CD14-positive monocyte (primary cell): Measurements from ENCODE around the gene ELL3. TPM values are rescaled to one million over a fixed set of nuclear protein-coding genes. Genes with fewer than 3 reads are reported as not detected.
"Not testable (repeated sequence)": the region's sequence is repeated elsewhere in the genome, so short reads cannot be mapped to it uniquely, and the experiment has no call there.

Experiments
- DNase-seq, 3 donors: peaks; one replicate each; pipeline ENCODE4 v3.0.0-alpha.2; 2011 to 2022
- H2AFZ ChIP-seq: 2 replicates; pipeline ENCODE4 v1.6.0; 2012; ENCODE audit warnings: mild to moderate bottlenecking, low read depth, low read length, inconsistent platforms; ENCODE audit not compliant: insufficient read depth, poor library complexity, severe bottlenecking
- H3K27ac ChIP-seq, 2 donors: 1 replicate in 1 of 2; 2 replicates in 1 of 2; pipeline ENCODE4 v1.5.1; 2012 to 2013; ENCODE audit warnings: low read length in 2 of 2, control low read depth in 1 of 2, inconsistent platforms in 1 of 2, low read depth in 1 of 2, mild to moderate bottlenecking in 1 of 2
- H3K27me3 ChIP-seq, 2 donors: one replicate each; pipeline versions ENCODE4 v1.6.0 to v1.6.1; 2011 to 2013; ENCODE audit warnings: low read length in 2 of 2; ENCODE audit not compliant: control insufficient read depth in 2 of 2, insufficient read depth in 2 of 2
- H3K36me3 ChIP-seq, 2 donors: replicated peaks in 1 of 2; 1 replicate in 1 of 2; 2 replicates in 1 of 2; pipeline versions ENCODE4 v1.5.1 to v1.6.1; 2012 to 2013; ENCODE audit warnings: low read length in 2 of 2, control low read depth in 1 of 2, inconsistent platforms in 1 of 2, mild to moderate bottlenecking in 1 of 2; ENCODE audit not compliant: insufficient read depth in 2 of 2, control insufficient read depth in 1 of 2
- H3K4me1 ChIP-seq, 2 donors: 1 replicate in 1 of 2; 2 replicates in 1 of 2; pipeline versions ENCODE4 v1.5.1 to v1.6.1; 2012 to 2013; ENCODE audit warnings: low read length in 2 of 2, control low read depth in 1 of 2, inconsistent platforms in 1 of 2, mild to moderate bottlenecking in 1 of 2, moderate library complexity in 1 of 2; ENCODE audit not compliant: insufficient read depth in 2 of 2, control insufficient read depth in 1 of 2
- H3K4me2 ChIP-seq: replicated peaks from 2 replicates; pipeline ENCODE3; 2012; ENCODE audit warnings: low read length, moderate library complexity, mild to moderate bottlenecking; ENCODE audit not compliant: poor library complexity, severe bottlenecking; ENCODE audit errors: extremely low read depth
- H3K4me3 ChIP-seq, 3 experiments: fragments of 200-600 bp in 1 of 3; sonication (generic) in 1 of 3; replicated peaks in 1 of 3; 1 replicate in 2 of 3; 2 replicates in 1 of 3; pipeline ENCODE4 v1.5.1; 2011 to 2013; ENCODE audit warnings: low read length in 3 of 3, mild to moderate bottlenecking in 3 of 3, control low read depth in 2 of 3, low read depth in 2 of 3, inconsistent platforms in 1 of 3, moderate library complexity in 1 of 3
- H3K79me2 ChIP-seq: 2 replicates; pipeline ENCODE4 v1.6.0; 2012; ENCODE audit warnings: mild to moderate bottlenecking, control low read depth, inconsistent platforms, low read length, moderate library complexity; ENCODE audit not compliant: insufficient read depth
- H3K9ac ChIP-seq: 2 replicates; pipeline ENCODE4 v1.6.0; 2017; ENCODE audit warnings: low read length, mild to moderate bottlenecking; ENCODE audit not compliant: insufficient read depth, poor library complexity, severe bottlenecking
- H3K9me3 ChIP-seq, 2 donors: replicated peaks in 1 of 2; 1 replicate in 1 of 2; 2 replicates in 1 of 2; pipeline versions ENCODE4 v1.5.1 to v1.6.1; 2012 to 2013; ENCODE audit warnings: low read length in 2 of 2, control low read depth in 1 of 2; ENCODE audit not compliant: control insufficient read depth in 1 of 2, insufficient read depth in 1 of 2
- H4K20me1 ChIP-seq: 2 replicates; pipeline ENCODE4 v1.6.0; 2012; ENCODE audit warnings: mild to moderate bottlenecking, low read length, control low read depth, moderate library complexity; ENCODE audit not compliant: insufficient read depth
- H3K27ac Mint-ChIP-seq, 7 donors: one replicate each; pipeline ENCODE4 v1.8.0; 2020; ENCODE audit warnings: mild to moderate bottlenecking in 7 of 7, mixed read lengths in 7 of 7, moderate library complexity in 6 of 7, inconsistent platforms in 2 of 7
- H3K27me3 Mint-ChIP-seq, 3 donors: one replicate each; pipeline ENCODE4 v1.8.0; 2021 to 2022; ENCODE audit warnings: low read depth in 3 of 3, mild to moderate bottlenecking in 3 of 3, mixed read lengths in 3 of 3, moderate library complexity in 3 of 3, inconsistent platforms in 1 of 3
- H3K36me3 Mint-ChIP-seq, 2 donors: one replicate each; pipeline ENCODE4 v1.8.0; 2020; ENCODE audit warnings: mixed read lengths in 2 of 2, inconsistent platforms in 1 of 2, mild to moderate bottlenecking in 1 of 2
- H3K4me1 Mint-ChIP-seq: one replicate; pipeline ENCODE4 v1.8.0; 2020; ENCODE audit warnings: mild to moderate bottlenecking, mixed read lengths
- H3K4me3 Mint-ChIP-seq, 2 donors: one replicate each; pipeline ENCODE4 v1.8.0; 2020; ENCODE audit warnings: mild to moderate bottlenecking in 2 of 2, mixed read lengths in 2 of 2, moderate library complexity in 1 of 2
- H3K9me3 Mint-ChIP-seq, 7 donors: one replicate each; pipeline ENCODE4 v1.8.0; 2020 to 2022; ENCODE audit warnings: mixed read lengths in 7 of 7, mild to moderate bottlenecking in 6 of 7, moderate library complexity in 6 of 7, inconsistent platforms in 2 of 7
- CTCF ChIP-seq: fragments of 200-600 bp; IDR thresholded peaks from one replicate; pipeline ENCODE4 v1.8.0; 2022; ENCODE audit warnings: antibody characterized with exemption, mild to moderate bottlenecking
- WGBS: methylation state at CpG from one replicate; pipeline ENCODE4 v1.1.5; 2013; ENCODE audit warnings: missing lambda C conversion rate; ENCODE audit not compliant: insufficient coverage; 5-methylcytosine and 5-hydroxymethylcytosine counted together
- intact Hi-C, 2 donors: fragments of 100-400 bp; cut with micrococcal nuclease; formaldehyde crosslinking; loops; one replicate each; pipeline versions ENCODE4 v1.15.0 to v1.15.1; 2023
- polyA plus RNA-seq, 3 donors: library from polyadenylated mRNA; depleted of rRNA in 1 of 3; unstranded in 2 of 3; stranded (reverse) in 1 of 3; fragments of 300-500 nt in 2 of 3; fragments of >200 nt in 1 of 3; fragmentation: Illumina TruSeq in 2 of 3; gene quantifications; 1 replicate in 2 of 3; 2 replicates in 1 of 3; pipeline ENCODE4 v1.2.3, GENCODE V29; 2012 to 2021

ELL3 gene
- polyA plus RNA-seq, 3 donors: 0.29 to 1.2 (median 0.60) TPM

- intact Hi-C loops: loop anchor here in 1 of 2 donors (5.0 to 10.0 kb wide), 2 partner anchors 42 to 795 kb away; partner anchors contain the start of gene SERF2
- peaks cover 35% of the 10 kb centered on the region for H3K4me1 Mint-ChIP-seq
- Histone ChIP-seq H2AFZ (no peak overlapping the region), H3K9ac (no peak overlapping the region), H3K9me3 (no peaks in the 10 kb centered on the region), H3K4me3 (peak overlapping the region; percentile 0 to 67 (median 31)), H3K4me1 (peaks cover 33 to 44% of the 10 kb centered on the region in 2 donors), H3K4me2 (peak overlapping the region; percentile 57), H3K27me3 (no peaks in the 10 kb centered on the region), H3K27ac (peak overlapping the region; percentile 47 to 60), H4K20me1 (peaks cover 79% of the 10 kb centered on the region), H3K79me2 (peaks cover 86% of the 10 kb centered on the region), H3K36me3 (peaks cover 13 to 39% of the 10 kb centered on the region in 2 donors)
- DNase-seq: peak; percentile 49 to 59 (median 56)
- no peaks in the 10 kb centered on the region for H3K27me3 Mint-ChIP-seq
- H3K4me3 Mint-ChIP-seq: peak overlapping the region; percentile 71
- no peak for TF ChIP-seq CTCF
- no peaks in the 10 kb centered on the region for H3K9me3 Mint-ChIP-seq
- WGBS: 100% methylated on average over 1 of the region's 12 CpGs
- peak overlapping the region; percentile 77 to 93 (median 89) for H3K27ac Mint-ChIP-seq
- H3K36me3 Mint-ChIP-seq: peaks cover 26 to 31% of the 10 kb centered on the region in 2 donors
Observed at GRCh38 chr15:43749690-43750345, 26.9 kb downstream of the ELL3 start.

GRCh38 chr15:43748376-43748775 lies 28.4 kb downstream of the ELL3 start:
- H3K4me2 ChIP-seq: no peak overlapping the region
- peak in 1 of 3 donors; percentile 19 for DNase-seq
- peaks cover 72% of the 10 kb centered on the region for H3K79me2 ChIP-seq
- H3K27ac Mint-ChIP-seq: peak overlapping the region in 6 of 7 donors; percentile 9 to 93 (median 72)
- no CpG with 5 or more reads among the region's 3 CpGs for WGBS
- peak overlapping the region in 1 of 3 experiments; percentile 82 for H3K4me3 ChIP-seq
- H3K27ac ChIP-seq: no peak overlapping the region
- peak overlapping the region in 1 of 2 donors; percentile 54 for H3K4me3 Mint-ChIP-seq
- H3K27me3 Mint-ChIP-seq: no peaks in the 10 kb centered on the region
- H3K36me3 ChIP-seq: peaks cover 8 to 24% of the 10 kb centered on the region in 2 donors
- H3K9ac ChIP-seq: no peak overlapping the region
- H3K9me3 ChIP-seq: no peaks in the 10 kb centered on the region
- H3K4me1 Mint-ChIP-seq: peaks cover 41% of the 10 kb centered on the region
- H3K9me3 Mint-ChIP-seq: no peaks in the 10 kb centered on the region
- no peak for TF ChIP-seq CTCF
- H4K20me1 ChIP-seq: peaks cover 64% of the 10 kb centered on the region
- H3K27me3 ChIP-seq: no peaks in the 10 kb centered on the region
- no peak overlapping the region for H2AFZ ChIP-seq
- H3K36me3 Mint-ChIP-seq: peaks cover 15 to 20% of the 10 kb centered on the region in 2 donors
- intact Hi-C loops: loop anchor here in 1 of 2 donors (5.0 to 10.0 kb wide), 2 partner anchors 44 to 796 kb away; partner anchors contain the start of gene SERF2
- H3K4me1 ChIP-seq: peaks cover 33 to 49% of the 10 kb centered on the region in 2 donors

- H2AFZ ChIP-seq, H3K27me3 Mint-ChIP-seq, H3K9me3 ChIP-seq, H3K36me3 ChIP-seq, H3K27me3 ChIP-seq, H3K9me3 Mint-ChIP-seq: not testable (repeated sequence)
- peak overlapping the region; percentile 93 to 99 (median 97) for H3K27ac Mint-ChIP-seq
- Histone ChIP-seq H3K79me2 (peaks cover 57% of the 10 kb centered on the region), H4K20me1 (peaks cover 50% of the 10 kb centered on the region), H3K27ac (peak overlapping the region; percentile 99), H3K4me3 (peak overlapping the region; percentile 79 to 91 (median 82)), H3K4me2 (peak overlapping the region; percentile 79), H3K4me1 (peaks cover 33 to 49% of the 10 kb centered on the region in 2 donors), H3K9ac (peak overlapping the region; percentile 100)
- intact Hi-C loops: loop anchor here in 1 of 2 donors (5.0 to 10.0 kb wide), 2 partner anchors 45 to 798 kb away; partner anchors contain the start of gene SERF2
- H3K36me3 Mint-ChIP-seq: peaks cover 7 to 12% of the 10 kb centered on the region in 2 donors
- peaks cover 39% of the 10 kb centered on the region for H3K4me1 Mint-ChIP-seq
- peak; percentile 81 to 93 (median 83) for DNase-seq
- H3K4me3 Mint-ChIP-seq: peak overlapping the region; percentile 88 to 92
- 3% methylated on average over 4 of the region's 12 CpGs for WGBS
Observed at GRCh38 chr15:43746903-43747309, 29.9 kb downstream of the ELL3 start.
